B cell (primary cell): ENCODE measurements around the gene NOTCH1. TPM values are rescaled to one million over a fixed set of nuclear protein-coding genes. Genes with fewer than 3 reads are reported as not detected.

ENCODE experiments used
- polyA plus RNA-seq: library from polyadenylated mRNA; depleted of rRNA; stranded (reverse); fragments of >200 nt; gene quantifications from 2 replicates; pipeline ENCODE4 v1.2.3, GENCODE V29; 2012
- small RNA-seq: library from RNA; depleted of rRNA; stranded (forward); fragments of <200 nt; gene quantifications from one replicate; pipeline ENCODE3, GENCODE V24; 2012; ENCODE audit warnings: low replicate concordance, low read depth; ENCODE audit not compliant: insufficient read length
- total RNA-seq, 2 donors: library from RNA; stranded (reverse); fragments of 120-200 nt in 1 of 2; gene quantifications; 1 replicate in 1 of 2; 2 replicates in 1 of 2; pipeline versions ENCODE4 v1.2.3 to v1.2.4, GENCODE V29; 2013 to 2022

Gene NOTCH1
- total and polyA plus RNA-seq, 2 donors (not counting 1 experiment from before 2014, with no cell fraction given): 16.6 to 38.5 TPM

Small RNA genes within 50 kb of the gene (small RNA-seq; reads per million reads assigned to genes)
- gene MIR4673 (not detected), gene MIR4674 (not detected)

Other genes starting within 250 kb of the NOTCH1 start
- gene CCDC187, start 242.0 kb downstream of the NOTCH1 start, total RNA-seq: 7.6 and 8.2 TPM in 2 replicates
- 1.5 and 3.1 TPM in 2 replicates for gene CCDC187, start 242.0 kb downstream of the NOTCH1 start, polyA plus RNA-seq
- gene GPSM1, start 218.5 kb downstream of the NOTCH1 start, total RNA-seq: 6.3 and 6.8 TPM in 2 replicates
- 2.4 and 6.2 TPM in 2 replicates for gene GPSM1, start 218.5 kb downstream of the NOTCH1 start, polyA plus RNA-seq
- gene DNLZ, start 182.3 kb downstream of the NOTCH1 start, total RNA-seq: 23.0 and 25.4 TPM in 2 replicates
- 39.9 and 42.0 TPM in 2 replicates for gene DNLZ, start 182.3 kb downstream of the NOTCH1 start, polyA plus RNA-seq
- gene CARD9, start 172.4 kb downstream of the NOTCH1 start, total RNA-seq: 0.44 and 0.57 TPM in 2 replicates
- 1.1 and 1.6 TPM in 2 replicates for gene CARD9, start 172.4 kb downstream of the NOTCH1 start, polyA plus RNA-seq
- 15.4 and 15.6 TPM in 2 replicates for gene SNAPC4, start 145.9 kb downstream of the NOTCH1 start, total RNA-seq
- 11.2 and 13.1 TPM in 2 replicates for gene SNAPC4, start 145.9 kb downstream of the NOTCH1 start, polyA plus RNA-seq
- gene ENTR1, start 135.4 kb downstream of the NOTCH1 start, total RNA-seq: 86.3 and 94.7 TPM in 2 replicates
- 77.7 and 110 TPM in 2 replicates for gene ENTR1, start 135.4 kb downstream of the NOTCH1 start, polyA plus RNA-seq
- gene PMPCA, start 135.4 kb downstream of the NOTCH1 start, total RNA-seq: 64.6 and 72.2 TPM in 2 replicates
- 64.4 and 97.6 TPM in 2 replicates for gene PMPCA, start 135.4 kb downstream of the NOTCH1 start, polyA plus RNA-seq
- gene INPP5E, start 106.2 kb downstream of the NOTCH1 start, total RNA-seq: 33.1 and 35.3 TPM in 2 replicates
- gene INPP5E, start 106.2 kb downstream of the NOTCH1 start, polyA plus RNA-seq: 28.2 and 31.0 TPM in 2 replicates
- gene SEC16A, start 63.0 kb downstream of the NOTCH1 start, total RNA-seq: 73.4 and 79.5 TPM in 2 replicates
- 31.7 and 41.6 TPM in 2 replicates for gene SEC16A, start 63.0 kb downstream of the NOTCH1 start, polyA plus RNA-seq
- gene EGFL7, start 116.9 kb upstream of the NOTCH1 start, total RNA-seq: 0.34 TPM in 1 of 2 replicates, not detected in the other
- 0.13 TPM in 1 of 2 replicates, not detected in the other for gene EGFL7, start 116.9 kb upstream of the NOTCH1 start, polyA plus RNA-seq
- 25.1 and 32.7 TPM in 2 replicates for gene AGPAT2, start 141.4 kb upstream of the NOTCH1 start, total RNA-seq
- 28.4 and 30.8 TPM in 2 replicates for gene AGPAT2, start 141.4 kb upstream of the NOTCH1 start, polyA plus RNA-seq
- 9.2 and 9.6 TPM in 2 replicates for gene DIPK1B, start 166.5 kb upstream of the NOTCH1 start, total RNA-seq
- 9.6 and 49.8 TPM in 2 replicates for gene DIPK1B, start 166.5 kb upstream of the NOTCH1 start, polyA plus RNA-seq
- 70.7 and 76.3 TPM in 2 replicates for gene LCN10, start 196.9 kb upstream of the NOTCH1 start, total RNA-seq
- 85.1 and 93.0 TPM in 2 replicates for gene LCN10, start 196.9 kb upstream of the NOTCH1 start, polyA plus RNA-seq
- not detected in 2 replicates for gene LCN6, start 202.5 kb upstream of the NOTCH1 start, total RNA-seq
- 0.18 and 0.52 TPM in 2 replicates for gene LCN6, start 202.5 kb upstream of the NOTCH1 start, polyA plus RNA-seq
- 59.7 and 60.9 TPM in 2 replicates for gene LCN8, start 212.2 kb upstream of the NOTCH1 start, total RNA-seq
- 2.8 and 4.1 TPM in 2 replicates for gene LCN8, start 212.2 kb upstream of the NOTCH1 start, polyA plus RNA-seq
- gene LCN15, start 218.5 kb upstream of the NOTCH1 start, total RNA-seq: not detected in 2 replicates
- not detected in 2 replicates for gene LCN15, start 218.5 kb upstream of the NOTCH1 start, polyA plus RNA-seq
- gene TMEM141, start 245.3 kb upstream of the NOTCH1 start, total RNA-seq: 35.7 and 39.1 TPM in 2 replicates
- 32.4 and 60.8 TPM in 2 replicates for gene TMEM141, start 245.3 kb upstream of the NOTCH1 start, polyA plus RNA-seq